ENCODE data around the gene TFEC.
"Not testable (repeated sequence)": the region's sequence is repeated elsewhere in the genome, so short reads cannot be mapped to it uniquely, and the experiment has no call there.

TFEC gene

DNA sequence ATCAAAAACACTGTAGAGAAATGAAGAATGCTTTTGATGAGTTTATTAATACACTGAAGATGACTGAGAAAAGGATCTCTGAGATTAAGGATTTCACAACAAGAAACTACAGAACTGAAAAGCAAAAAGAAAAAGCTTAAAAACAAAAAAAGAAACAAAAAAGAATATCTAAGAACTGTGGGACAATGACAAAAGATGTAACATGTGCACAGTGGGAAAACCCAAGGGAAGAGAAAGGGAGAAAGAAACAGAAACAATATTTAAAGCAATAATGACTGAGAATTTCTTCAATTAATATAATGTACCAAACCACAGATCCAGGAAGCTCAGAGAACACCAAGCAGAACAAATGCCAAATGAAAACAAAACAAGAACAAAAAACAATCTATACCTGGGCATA, 42.2 kb downstream of the TFEC start:
- no peak for DNase-seq (ENCODE audit: low read depth in 2 of 2)

DNA sequence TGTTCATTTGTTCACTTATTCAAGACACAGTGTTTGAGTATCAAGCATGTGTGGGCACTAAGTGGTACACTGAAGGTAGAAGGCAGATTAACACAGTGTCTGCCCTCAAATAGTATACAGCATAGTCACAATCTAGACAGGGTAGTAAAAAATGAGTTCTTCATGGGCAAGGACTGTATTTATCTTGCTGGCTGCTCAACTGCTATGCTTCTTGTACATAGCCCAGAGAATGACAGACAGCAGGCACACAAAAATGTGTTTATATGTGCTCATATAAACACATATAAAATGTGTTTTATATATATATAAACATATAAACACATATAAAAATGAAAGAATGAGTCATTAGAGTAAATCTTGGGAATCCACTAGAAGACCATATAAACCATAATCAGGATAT, 43.1 kb downstream of the TFEC start:
- no peak for DNase-seq (ENCODE audit: low read depth in 2 of 2)

DNA sequence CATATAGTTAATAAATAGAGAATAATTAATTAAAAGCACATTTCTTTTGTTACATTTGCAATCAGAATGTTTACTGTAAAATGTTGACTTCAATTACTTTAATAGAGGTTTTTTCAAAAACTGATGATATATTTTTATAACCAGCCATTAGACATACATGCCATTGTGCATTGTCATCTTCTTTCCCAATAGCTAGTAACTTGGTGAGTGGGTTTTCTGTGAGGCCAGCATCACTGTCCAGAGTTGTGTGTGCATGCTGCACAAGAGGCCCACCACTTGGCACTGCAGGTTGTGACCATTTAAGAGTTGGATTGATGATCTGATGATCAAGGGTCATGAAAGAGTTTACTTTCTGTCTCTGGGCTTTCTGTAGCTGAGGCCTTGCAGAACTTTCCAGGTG, 46.5 kb downstream of the TFEC start:
- DNase-seq (ENCODE audit: low read depth in 2 of 2): no peak

DNA sequence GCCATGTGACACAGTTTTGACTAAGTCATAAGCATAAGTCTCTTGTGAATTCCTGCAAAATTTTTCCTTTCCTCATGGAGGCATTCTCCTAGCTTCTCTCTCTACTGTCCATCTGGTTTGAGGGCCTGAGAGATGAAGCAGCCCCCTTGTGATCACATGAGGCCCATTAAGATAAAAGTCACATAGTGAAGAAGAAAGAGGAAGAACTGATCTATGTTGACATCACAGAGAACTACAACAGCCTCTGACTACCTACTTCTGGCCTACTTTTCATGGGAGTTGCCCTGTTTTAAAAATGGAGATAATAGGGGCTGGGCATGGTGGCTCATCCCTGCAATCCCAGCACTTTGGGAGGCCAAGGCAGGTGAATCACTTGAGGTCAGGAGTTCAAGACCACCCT, 50.4 kb downstream of the TFEC start:
- DNase-seq (ENCODE audit: low read depth in 2 of 2): no peak

DNA sequence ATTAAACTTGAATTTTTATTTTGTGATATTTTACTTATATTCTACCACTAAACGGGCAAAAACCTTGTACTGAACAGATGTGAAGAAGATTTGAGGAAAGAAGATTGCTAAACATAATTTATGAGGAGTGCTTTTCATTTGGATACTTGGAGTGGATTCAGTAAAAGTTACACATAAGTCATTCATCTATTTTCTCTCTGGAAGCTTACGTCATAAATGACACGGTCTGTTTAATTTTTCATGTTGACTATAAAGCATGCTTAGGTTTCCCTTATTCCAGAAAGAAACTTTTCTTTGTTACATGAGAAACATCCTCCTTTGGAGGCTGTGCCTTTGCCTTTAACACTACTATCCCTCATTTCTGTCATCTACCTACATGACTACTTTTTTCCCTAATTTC, 53.9 kb downstream of the TFEC start:
- no peak for DNase-seq (ENCODE audit: low read depth in 2 of 2)

DNA sequence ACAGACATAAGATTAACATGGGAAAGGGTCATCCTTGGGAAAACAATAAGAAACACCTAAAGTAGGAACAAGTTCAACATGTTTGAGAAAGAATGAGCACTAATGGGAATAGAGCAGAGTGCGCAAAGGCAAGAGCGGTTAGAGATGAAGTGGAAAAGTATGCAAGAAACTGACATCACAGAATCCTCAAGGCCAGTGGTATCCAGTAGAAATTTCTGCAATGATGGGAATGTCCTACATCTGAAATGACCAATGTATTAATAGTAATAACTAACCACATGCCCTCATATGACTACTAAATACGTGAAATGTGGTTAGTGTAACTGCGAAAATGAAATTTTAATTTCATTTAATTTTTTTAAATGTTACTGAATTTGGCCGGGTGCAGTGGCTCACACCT, 54.8 kb downstream of the TFEC start:
- no peak for DNase-seq (ENCODE audit: low read depth in 2 of 2)

DNA sequence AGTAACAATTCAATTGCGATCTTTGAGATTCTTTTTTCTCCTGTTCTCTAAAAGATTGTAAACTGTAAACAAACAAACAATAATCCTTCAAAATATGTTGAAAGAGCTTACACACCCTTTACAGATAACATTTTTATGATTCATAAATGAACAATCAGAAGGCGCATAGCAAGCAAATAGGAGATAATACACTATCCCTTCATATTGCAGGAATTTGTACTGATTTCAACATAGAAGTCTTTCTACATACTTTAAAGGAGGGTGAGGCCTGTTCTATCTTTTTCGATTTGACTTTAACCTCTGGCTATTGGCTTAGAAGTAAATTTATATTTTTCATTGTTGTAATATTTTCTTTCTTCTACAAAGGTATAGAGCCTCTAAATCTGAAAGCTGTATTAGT, 57.2 kb downstream of the TFEC start:
- no peak for DNase-seq (ENCODE audit: low read depth in 2 of 2)

DNA sequence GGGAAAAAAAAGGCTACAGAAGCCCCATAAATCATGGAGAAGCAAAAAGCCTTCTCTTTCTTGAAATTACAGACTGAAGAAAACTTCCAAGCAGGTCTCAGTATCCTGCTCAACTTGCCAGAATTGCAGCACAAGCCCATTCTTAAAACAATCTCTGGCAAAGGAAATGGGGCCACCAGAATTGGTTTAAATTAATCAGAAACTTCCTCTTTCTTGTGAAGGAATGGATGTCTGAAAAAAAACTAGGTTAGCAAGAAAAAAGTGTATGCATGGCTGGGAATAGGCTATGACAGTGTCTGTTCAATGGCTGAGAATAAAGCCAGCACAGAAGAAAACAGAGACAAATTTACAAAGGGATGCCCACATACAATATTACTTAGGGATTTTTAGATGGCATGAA, 59.1 kb downstream of the TFEC start:
- DNase-seq (ENCODE audit: low read depth in 2 of 2): no peak

DNA sequence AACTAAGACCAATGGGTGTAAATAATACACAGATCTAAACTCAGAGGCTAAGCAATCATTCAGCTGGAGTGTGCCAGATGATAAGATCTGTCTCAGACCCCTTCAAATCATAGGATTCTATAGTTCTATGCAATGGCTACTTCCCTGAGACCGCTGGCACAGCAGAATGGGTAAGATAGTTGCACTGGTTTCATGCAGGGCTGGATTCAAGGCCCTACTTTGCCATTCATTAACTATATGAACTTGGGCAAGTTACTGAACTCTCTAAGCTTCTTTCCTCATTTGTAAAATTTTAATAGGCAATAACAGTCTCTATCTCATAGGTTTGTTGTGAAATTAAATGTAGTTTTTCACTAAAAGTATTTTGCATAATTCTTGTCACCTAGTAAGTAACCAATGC, 62.0 kb downstream of the TFEC start:
- DNase-seq (ENCODE audit: low read depth in 2 of 2): no peak

DNA sequence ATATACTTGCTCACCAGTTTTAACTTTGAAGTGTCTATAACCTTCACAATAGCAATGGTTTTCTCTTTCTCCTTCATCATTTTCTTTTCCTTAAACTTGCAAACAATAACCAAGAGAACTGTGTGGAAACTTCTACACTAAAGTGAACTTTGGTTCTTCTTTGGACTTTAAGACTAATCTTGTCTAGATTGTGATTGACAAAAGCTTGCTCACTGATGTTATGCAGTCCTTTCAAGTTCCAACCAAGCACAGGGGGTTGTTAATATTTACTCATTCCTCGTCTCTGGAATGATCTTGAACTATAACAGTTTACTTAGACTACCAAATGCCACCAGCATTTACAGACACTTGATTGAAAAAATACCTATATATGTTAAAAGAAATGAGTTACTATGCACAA, 62.4 kb downstream of the TFEC start:
- DNase-seq (ENCODE audit: low read depth in 2 of 2): no peak

DNA sequence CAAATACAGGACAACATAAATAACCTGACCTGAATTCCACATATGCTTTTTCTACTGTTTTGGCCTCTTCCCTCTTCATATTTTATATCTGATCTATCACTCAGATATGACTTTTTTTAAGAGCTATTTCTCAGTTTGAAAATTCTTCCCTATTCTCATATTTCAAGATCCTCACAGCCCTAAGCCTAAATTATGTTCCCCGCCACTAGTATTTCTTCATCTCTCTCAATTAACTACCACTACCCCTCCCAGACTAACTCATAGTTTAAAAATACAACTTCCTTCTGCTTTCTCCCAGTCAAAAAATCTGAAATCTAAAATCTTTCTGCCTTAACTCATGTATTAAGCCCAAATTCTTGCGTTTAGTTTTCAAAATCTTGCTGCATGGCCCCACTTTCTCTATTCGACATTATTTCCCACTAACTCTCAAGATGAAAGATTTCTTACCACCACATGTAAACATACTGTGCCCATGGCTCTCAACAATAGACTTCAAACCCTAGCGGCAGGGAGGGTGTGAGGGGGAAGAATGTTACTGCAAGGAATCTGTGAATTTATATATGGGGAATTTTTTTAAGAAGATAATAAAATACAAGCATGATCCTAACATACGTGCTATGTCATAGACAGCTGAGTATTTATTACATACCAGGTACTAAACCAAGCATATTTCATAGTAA, 64.6 kb downstream of the TFEC start:
- no peak for DNase-seq (ENCODE audit: low read depth in 2 of 2)

DNA sequence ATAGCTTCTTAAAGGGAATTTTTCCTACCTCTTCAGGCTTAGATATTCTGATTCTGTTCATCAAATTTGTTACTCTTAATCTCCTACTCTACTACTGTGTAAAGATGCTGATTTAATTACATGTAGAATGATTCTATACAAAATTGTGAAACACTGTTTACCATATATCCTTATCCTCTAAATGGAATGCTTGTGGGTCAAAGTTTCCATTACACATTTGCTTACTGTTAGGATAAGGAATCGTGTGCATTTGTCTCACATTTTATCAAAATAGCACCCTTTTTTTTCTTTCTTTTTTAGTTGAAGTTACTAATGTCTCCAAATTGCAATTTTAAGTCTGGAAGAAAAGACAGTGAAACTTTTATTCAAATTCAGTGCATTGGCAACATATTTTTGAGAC, 65.3 kb downstream of the TFEC start:
- no peak for DNase-seq (ENCODE audit: low read depth in 2 of 2)

DNA sequence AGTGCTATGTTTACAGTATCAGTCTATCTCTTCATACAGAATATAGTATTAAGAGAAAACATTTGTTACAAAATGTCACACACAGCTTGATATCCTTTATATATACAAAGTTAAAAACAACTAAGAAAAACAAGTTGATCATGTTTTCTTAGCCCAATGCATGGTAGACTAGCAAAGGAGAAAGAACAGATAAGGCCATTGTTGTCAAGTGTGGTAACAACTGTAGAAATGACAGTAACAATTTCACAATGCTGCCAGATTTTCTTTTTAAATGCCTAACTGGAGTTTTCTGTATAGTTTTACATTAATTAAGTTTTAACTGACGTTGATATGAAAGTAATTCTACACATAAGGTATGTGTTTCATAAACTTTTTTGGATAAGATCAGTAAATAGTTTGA, 65.8 kb downstream of the TFEC start:
- no peak for DNase-seq (ENCODE audit: low read depth in 2 of 2)

DNA sequence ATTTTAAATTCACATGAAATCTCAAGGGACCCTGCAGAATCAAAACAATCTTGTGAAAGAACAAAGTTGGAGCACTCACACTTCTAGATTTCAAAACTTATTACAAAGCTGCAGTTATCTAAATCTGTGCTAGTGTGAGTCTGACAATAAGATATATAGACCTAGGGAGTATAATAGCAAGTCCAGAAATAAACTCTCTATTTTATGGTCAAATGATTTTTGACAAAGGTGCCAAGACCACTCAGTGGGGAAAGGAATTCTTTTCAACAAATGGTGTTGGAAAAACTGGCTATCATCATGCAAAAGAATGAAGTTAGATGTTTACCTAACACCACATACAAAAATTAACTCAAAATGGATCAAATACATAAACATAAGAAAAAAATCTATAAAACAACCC, 68.2 kb downstream of the TFEC start:
- DNase-seq (ENCODE audit: low read depth in 2 of 2): no peak

DNA sequence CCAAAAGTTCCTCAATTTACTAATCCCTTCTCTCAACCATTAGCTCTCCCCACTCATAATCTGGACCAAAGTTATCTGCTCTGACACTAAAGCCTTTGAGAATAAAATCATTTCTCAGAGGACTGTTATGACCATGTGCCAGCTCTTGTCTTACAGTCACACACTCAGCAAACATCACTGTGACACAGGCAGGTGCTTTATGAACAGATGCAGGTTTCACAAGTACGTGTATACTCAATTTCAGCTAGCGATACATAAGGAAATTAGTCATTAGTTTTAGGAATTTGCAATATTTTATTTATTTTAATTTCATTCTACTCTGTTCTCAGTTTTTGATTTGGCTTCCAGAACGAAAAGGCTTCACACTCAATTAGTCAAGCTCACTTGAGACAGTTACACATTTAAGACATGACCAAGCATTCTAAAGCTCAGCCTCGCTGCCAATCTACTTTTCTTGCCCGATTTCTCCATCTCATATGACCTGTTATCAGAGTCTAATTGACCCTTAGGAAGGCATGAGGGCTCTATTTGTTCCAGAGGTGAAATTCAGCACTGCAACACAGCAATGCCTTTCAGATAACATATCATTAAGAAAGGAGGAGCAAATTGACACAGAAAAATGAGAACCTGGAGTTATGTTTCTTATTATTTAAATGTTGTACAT, 76.8 kb downstream of the TFEC start:
- DNase-seq (ENCODE audit: low read depth in 2 of 2): no peak

DNA sequence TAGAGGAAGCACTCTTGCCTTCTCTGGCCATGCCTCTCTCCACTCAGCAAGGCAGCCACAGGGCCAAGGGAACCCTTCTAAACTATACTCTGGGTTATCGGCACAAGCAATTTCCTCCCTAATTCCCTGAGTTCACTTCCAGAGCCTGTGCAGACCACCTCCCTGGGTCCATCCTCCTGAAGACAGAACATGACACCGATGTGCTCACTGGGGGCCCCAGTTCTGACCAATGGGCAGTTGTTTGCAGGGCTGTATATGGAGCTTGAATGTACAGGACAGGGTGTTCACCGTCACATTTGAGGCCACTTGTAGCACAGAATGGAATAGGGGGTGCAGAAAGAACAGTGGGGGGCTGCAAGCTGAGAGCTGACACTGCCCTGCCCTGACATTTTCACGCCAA, 77.7 kb downstream of the TFEC start:
- DNase-seq (ENCODE audit: low read depth in 2 of 2): no peak

DNA sequence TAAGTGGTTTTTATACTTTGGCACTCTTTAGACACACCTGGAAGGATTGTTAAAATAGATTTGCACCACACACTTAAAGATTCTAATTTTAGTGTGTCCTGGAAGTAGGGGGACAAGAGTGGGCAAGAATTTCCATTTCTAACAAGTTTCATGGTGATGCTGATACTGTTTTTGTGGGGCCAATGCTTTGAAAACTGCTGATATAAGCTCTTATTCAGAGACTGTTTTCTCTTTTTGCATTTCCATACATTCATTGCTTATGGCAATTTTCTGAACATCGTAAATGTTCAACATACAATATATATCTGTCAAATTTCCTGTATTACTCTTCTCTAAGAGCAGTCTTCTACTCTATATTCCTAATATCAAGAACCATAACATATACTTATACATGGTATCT, 79.0 kb downstream of the TFEC start:
- no peak for DNase-seq (ENCODE audit: low read depth in 2 of 2)

DNA sequence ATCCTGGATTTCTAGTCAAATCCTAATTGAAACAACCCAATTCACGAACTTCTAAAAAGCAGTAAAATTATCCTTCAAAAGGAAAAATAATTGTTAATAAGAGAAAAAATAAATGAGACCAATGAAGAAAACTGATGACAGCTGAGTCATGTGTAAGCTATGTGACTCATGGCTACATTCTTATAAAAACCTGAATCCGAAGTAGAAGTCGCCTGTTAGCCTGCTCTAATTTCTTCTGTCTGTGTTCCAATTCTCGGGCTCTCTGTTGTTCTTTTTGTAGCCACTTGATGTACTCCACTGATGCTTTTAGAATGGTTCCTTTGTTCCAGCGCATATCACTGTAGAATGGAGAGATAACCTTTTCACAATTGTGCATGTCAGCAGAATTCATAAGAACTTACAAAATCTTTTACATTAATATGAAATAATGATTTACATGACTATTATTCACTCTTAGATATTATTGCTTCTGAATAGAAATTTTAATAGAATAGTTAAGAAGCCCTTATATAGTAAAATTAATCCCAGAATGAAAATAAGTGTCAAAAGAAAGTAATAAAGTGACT, 88.8 kb downstream of the TFEC start:
- no peak for DNase-seq (ENCODE audit: low read depth in 2 of 2)

DNA sequence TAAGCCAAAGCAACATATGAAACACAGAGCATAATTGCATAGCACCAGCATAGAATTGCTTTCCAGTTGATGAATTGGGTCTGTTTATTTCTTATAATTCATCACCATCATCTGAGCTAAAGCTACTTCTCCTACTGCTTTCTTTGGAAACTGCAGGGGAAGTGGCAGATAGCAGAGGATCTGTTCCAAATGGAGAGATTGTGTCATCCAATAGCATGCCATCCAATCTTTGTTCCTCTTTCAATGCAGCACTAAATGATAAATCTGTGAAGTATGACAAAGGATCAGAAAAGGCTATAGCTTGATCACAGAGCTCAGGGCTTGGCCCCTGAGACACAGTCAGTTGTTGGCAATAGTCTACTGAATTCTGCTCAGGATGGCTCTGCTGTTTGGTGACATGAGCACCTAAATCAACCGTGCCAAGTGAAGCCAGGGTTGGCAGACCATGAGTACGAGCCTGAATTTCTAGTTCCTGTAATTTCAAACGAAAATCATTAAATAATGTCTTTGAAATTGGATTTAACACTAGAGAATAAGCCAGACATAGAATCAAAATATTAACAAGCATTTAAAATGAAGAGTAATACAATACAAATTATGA, 90.0 kb downstream of the TFEC start:
- no peak for DNase-seq (ENCODE audit: low read depth in 2 of 2)

DNA sequence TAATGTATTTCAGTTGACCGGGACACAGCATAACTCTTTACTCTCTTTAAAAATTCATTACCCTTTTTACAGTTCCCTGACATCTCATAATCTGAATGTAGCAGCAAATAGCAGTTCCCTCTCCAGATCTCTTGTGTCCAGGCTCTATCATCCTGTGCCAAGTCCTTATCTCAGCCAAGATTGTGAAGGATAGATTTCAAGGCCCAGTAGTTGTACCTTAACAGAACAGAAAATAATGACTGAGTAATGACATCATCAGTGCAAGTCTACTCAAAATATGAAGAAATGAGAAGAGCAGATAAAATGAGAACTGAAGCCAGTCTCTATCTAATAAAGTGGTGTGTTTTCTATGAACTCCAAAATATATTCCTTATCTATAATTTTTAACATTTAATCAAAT, 92.6 kb downstream of the TFEC start:
- DNase-seq (ENCODE audit: low read depth in 2 of 2): no peak

DNA sequence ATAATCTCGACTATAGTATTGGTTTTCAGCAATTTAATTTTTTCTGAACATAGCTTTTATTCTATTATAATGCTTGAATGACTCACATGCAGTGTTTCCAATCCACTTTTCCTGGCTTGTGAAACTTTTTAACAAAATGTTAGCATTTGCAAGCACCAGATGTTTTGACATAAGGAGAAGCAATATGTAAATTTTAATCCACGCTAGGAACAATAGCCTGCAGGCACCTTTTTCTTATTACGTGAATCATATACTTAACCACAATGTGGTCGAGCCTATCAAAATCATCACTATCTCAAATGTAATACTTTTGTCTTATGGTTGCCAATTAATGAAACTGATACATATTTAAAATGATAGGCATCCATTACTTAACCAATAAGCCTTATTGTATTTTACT, 97.1 kb downstream of the TFEC start:
- no peak for DNase-seq (ENCODE audit: low read depth in 2 of 2)

DNA sequence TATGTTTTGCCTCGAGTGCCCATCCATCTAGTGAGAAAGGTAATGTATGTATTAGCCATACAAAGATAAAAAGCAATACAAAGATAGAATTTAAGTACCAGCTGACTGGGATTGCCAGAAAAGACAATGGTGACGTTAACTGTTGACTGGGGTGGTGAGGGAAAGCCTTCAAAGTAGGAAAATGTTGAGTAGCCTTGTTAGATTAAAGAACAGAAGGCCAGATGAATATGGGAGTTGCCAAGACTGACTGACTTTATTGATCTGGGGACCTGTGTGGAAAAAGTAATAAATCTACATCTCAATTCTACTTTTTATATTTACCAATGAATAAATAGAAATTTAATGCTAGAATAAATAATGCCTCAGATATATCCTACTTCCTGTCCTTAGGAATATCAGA, 97.7 kb downstream of the TFEC start:
- no peak for DNase-seq (ENCODE audit: low read depth in 2 of 2)

DNA sequence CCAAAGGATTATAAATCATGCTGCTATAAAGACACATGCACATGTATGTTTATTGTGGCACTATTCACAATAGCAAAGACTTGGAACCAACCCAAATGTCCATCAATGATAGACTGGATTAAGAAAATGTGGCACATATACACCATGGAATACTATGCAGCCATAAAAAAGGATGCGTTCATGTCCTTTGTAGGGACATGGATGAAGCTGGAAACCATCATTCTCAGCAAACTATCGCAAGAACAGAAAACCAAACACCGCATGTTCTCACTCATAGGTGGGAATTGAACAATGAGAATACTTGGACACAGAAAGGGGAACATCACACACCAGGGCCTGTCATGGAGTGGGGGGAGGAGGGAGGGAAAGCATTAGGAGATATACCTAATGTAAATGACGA, 100.4 kb downstream of the TFEC start:
- DNase-seq (ENCODE audit: low read depth in 2 of 2): not testable (repeated sequence)
